NCI-H69 (cell line): ENCODE results near the gene ANKRD2.
A peak's percentile ranks its signal among the peaks of the same experiment; 100 is the strongest.
"Not testable (repeated sequence)": the region's sequence is repeated elsewhere in the genome, so short reads cannot be mapped to it uniquely, and the experiment has no call there.

Experiments used
- DNase-seq: peaks from one replicate; lab custom pipeline; 2025; lab: John Stamatoyannopoulos, UW

The ANKRD2 gene

DNA sequence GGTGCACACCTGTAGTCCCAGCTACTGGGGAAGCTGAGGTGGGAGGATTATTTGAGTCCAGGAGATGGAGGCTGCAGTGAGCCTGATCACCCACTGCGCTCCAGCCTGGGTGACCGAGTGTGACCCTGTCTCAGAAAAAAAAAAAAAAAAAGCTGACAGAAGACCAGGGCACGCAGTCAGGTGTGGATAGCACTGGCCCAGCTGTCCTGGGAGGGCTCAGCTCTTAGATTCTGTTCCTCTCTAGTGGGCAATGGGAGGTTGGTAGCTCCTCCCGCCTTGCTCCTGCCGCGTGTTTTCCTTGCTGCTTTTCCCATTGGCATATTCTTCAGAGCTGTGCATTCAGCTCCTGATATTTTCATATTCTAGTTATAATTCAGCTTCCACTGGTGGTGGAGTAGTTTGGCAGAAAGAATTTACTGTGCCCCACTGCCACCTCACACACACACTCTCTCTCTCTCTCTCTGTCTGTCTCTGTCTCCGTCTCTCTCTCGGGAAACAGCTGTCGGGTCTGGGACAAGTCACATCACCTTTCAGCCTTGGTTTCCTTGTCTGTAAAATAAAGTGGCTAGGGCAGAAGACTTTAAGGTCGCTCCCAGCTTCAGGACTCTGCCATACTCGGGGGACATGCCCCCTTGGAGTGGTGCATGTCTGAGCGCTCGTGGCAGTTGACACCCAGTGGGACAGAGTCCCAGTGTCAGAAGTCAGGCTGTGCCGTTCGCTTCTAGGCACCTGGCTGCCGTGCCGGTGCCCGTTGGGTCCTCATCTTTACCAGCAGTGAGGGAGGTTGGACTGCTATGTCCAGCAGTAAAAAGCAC lies 25.9 kb upstream of the ANKRD2 start:
- DNase-seq, result no peak

DNA sequence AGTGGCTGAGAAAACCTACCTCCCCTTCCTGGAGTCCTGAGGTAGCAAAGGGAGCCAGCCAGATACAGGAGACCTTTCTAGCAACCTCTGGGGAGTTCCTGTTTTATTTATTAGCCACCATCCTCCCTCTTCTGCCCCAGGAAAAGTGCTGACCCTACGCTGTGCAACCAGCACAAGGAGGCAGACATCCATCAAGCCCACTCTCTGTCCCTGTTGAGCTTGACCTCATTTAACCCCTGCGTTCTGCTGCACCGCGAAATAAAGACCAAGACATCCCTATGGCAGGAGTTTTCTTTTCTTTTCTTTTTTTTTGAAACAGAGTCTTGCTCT lies 25.3 kb upstream of the ANKRD2 start:
- no peak for DNase-seq

DNA sequence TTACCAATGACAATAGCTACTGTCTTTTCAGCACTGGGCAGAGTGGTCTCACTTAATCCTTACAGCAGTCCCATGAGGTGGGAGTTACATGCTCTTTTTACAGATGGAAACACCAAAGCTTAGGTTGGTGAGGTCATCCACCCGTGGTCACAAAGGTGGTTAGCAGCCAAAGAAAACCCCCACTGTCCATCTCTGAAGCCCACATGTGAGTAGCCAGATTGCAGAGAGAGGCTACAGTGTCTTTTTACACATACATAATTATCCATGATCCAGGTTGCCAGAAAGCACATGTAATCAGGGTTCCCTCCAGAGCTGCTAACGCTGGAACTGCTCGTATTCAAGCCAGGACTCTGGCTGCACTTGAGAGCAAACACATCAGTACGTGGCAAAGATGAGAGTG lies 24.6 kb upstream of the ANKRD2 start:
- no peak for DNase-seq

DNA sequence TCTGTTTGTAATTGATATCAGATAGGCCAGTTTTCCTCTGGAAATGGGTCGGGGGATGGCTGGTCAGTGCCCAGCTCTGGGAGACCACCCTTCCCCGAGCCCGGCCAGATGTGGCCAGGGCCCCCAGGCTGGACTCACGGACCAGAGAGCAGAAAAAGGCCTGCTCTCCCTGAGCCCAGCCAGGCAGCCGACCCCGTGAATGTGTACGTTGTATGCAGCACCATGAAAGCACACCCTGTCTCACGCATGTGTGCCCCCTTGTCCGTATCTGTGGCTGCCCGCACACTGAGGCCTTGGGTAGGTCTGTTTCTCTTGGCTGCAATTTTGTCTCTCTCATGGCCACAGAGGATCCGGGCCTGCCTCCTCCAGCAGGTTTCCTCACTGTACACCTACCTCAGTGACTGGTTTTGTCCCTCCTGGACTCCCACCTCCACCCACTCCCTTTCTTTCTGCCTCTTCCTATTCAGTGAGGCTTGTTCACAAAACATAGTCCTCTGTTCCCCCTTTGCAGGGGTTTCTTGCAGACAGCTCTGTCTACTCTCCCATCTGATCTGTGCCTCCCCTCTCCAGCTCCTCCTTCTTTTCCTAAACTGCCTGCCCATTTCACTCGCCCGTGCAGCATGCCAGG lies 23.6 kb upstream of the ANKRD2 start:
- DNase-seq, result no peak

DNA sequence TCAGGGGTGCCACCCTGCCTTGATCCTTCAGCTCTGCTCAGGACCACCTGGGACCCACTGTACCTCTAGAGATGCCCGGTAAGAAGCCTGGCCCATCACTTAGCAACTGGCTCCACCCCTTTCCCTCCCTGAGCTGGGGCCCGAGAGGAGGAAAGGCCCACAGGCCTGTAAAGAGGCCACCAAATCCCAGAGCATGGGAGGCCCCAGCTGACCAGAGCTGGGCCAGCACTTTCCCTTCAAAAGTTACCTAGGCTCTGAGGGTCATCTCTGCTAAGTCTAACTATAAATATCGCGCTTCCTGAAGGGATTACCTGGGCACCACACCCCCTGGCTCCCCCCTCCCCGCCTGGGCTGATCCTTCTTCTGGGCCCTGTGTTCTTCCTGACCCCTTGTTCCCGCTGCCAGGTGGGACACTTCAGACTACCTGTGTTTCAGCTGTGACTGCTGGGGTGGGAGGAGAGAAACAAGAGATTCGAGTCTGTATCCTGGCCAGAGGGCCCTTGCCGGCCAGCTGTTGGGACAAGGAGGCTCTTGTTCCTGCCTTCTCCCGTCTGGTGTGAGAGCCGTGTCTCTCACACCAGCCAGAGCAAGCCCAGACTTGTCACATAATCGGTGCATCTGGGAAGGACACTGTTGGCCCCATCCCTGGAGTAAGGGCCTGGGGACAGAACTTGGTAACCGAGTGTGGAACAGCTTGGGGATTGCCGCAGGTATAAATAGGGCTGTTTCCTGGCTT lies 22.8 kb upstream of the ANKRD2 start:
- DNase-seq, result peak; percentile 80

DNA sequence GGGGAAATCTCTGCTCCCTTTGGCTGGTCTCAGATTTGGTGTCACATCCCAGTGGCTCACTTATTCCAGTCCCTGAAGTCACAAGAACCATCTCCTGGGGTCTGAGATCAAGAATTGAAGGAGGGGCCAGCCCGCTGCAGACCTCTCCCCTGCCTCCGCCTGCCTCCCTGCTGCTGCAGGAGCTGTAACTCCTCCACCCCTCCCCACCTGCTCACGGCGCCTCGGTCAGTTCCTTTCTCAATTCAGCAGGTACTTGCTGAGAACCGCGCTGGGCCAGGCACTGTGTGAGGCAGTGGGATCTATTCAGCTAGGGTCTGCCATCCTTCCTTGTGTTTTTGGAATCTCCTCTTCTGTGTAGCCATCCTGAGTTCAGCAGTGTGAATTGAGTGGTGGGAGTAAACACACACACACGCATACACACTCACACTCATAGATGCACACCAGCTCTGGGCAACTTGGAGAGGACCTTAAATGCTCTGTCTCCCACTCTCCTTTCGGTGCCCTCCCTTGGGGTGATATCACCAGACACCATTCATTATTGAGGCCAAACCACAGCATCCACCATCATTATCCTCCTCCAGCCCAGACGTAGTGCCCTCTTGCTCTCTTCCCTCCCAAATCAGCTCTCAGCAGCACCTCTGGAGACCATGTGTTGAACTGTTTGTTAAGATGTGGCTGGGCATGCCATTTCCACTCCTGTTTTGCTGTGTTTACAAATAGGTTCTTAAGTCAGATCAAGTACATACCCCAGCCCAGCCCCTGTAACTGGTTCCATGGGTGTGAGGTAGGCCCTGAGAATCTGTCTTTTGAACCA lies 22.0 kb upstream of the ANKRD2 start:
- peak; percentile 60 for DNase-seq

DNA sequence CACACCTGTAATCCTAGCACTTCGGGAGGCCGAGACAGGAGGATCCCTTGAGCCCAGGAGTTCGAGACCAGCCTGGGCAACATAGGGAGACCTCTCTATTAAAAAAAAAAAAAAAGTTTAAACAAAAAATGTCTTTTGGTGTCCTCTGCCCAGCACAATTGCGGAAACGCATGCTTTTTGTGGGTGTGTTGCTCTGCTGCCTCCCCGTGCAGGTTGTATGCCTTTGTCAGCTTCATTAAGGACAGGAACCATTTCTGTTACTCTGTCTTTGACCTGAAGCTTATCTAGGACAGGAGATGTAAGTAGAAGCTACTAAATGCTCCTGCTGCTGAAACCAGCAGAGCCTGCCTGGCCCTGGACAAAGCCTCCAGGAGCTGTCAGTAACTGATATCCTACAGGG lies 21.3 kb upstream of the ANKRD2 start:
- no peak for DNase-seq

DNA sequence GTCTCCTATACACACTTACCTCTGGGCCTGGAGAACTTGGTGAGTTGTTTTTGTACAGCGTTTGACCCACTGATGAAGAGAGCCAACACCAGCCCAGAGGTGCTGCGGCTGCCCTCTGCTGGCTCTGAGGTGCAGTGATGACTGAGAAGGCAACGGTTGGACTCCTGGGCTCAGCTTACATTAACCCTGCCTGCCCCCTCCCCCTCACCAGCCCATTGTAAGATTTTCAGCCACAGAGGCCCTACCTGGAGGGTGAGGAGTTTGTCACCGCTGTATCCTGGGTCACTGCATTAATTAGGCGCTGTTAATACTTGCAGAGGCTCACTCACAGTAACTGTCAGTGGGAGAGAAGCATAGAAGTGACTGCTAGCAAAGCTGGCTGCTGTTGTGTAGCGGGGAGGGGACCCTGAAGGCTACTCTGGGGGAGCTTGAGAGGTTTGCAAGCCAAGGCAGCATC lies 19.0 kb upstream of the ANKRD2 start:
- DNase-seq, result peak; percentile 69

DNA sequence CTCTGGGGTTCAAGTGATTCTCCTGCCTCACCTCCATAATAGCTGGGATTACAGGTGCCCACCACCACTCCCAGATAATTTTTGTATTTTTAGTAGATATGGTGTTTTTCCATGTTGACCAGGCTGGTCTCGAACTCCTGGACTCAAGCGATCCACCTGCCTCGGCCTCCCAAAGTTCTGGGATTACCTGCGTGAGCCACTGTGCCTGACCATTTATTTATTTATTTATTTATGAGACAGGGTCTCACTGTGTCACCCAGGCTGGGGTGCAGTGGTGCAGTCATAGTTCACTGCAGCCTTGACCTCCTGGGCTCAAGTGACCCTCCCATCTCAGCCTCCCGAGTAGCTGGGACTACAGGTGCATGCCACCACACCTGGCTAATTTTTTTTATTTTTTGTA lies 18.2 kb upstream of the ANKRD2 start:
- not testable (repeated sequence) for DNase-seq

DNA sequence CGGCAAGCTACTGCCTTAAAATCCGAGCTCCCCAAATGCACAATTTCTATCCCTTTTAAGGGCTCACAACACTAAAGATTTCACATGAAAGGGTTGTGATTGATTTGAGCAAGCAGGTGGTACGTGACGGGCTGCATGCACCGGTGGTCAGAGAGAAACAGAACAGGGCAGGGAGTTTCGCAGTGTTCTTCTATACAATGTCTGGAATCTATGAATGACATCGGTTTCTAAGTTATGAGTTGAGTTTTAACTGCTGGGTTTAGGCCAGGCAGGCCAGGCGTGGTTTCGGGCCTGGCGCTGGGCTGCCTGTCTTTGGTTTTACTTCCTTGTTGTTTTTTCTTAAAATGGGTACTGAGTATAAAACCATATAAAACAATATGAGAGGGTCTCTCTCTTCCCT lies 17.0 kb upstream of the ANKRD2 start:
- not testable (repeated sequence) for DNase-seq

DNA sequence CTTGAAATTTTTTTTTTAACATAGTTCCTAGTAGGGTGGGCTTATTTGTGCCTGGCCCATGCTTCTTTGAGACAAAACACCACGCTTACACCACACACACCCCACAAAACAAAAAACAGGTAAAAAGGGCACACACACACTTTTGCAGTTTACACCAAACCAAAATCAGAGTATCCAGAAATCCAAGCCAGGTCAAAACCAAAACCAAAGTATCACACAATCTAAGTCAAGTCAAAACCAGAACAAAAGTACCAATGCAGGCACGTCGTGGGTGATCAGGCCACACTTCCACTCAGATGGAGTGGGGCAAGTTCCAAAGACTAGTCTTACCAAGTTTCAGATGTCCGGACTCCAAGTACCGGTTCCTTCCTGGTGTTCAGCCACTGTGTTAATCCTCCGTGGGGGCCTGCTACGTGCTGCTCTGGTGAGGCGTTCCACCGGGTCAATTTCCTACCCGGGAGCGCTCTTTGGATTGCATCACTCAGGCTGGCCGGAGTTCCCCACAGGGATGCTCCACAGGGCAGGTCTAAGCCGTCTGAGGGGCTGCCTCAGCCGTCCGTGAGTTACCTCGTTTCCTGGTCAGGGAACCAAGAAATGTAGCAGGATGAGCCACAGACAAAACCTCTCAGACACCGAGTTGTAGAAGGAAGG lies 11.7 kb upstream of the ANKRD2 start:
- not testable (repeated sequence) for DNase-seq

DNA sequence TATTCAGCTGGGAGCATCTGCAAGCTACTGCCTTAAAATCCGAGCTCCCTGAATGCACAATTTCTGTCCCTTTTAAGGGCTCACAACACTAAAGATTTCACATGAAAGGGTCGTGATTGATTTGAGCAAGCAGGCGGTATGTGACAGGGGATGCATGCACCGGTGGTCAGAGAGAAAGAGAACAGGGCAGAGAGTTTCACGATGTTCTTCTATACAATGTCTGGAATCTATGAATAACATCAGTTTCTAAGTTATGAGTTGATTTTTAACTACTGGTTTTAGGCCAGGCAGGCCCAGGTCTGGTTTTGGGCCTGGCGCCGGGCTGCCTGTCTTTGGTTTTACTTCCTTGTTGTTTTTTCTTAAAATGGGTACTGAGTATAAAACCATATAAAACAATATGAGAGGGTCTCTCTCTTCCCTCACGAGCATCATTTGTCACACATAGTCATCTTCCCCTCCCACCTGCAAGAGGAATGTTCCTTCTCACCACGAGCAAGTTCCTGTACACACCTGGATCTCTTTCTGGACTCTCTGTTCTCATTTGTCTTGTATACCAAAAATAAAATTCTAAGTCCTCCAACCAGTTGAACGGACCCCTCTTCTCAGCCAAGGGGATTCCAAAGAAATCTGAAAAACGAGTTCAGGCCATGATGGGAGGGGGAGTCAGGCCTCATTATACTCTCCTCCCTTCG lies 11.0 kb upstream of the ANKRD2 start:
- not testable (repeated sequence) for DNase-seq

DNA sequence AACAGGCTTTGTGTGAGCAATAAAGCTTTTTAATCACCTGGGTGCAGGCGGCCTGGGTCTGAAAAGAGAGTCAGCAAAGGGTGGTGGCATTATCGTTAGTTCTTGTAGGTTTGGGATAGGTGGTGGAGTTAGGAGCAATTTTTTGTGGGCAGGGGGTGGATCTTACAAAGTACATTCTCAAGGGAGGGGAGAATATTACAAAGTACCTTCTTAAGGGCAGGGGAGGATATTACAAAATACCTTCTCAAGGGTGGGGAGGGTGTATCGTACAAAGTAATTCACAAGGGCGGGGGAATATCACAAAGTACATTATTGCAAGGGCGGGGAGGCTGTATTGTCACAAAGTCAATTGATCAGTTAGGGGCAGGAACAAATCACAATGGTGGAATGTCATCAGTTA lies 10.2 kb upstream of the ANKRD2 start:
- DNase-seq, result not testable (repeated sequence)

DNA sequence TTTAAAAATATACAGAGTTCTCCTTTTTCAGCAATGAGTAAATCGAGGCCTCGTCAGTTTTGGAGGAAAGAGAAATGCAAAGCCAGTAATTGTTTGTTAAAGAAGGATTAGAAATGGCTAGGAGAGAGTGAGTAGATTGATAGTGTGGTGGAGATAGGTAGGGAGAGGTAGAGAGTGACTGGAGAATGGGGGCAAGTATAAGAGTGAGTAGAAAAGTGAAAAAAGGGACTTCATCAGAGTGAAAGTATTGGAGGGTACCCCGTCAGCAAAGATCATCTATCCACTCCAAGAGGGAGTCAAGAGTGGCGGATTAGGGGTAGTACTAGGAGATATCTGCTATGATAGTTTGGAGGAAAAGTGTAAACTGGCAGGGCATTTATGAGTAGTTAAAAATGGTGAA lies 9.2 kb upstream of the ANKRD2 start:
- no peak for DNase-seq

DNA sequence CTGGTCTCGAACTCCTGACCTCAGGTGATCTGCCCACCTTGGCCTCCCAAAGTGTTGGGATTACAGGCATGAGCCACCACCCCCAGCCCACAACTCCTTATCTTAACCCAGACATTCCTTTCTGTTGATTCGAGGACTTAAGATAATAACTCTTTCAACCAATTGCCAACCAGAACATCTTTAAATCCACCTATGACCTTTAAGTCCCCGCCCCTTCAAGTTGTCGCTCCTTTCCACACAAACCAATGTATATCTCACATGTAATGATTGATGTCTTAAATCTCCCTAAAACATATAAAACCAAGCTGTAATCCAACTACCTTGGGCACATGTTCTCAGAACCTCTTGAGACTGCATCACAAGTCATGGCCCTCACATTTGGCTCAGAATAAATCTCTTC lies 7.8 kb upstream of the ANKRD2 start:
- DNase-seq, result no peak

DNA sequence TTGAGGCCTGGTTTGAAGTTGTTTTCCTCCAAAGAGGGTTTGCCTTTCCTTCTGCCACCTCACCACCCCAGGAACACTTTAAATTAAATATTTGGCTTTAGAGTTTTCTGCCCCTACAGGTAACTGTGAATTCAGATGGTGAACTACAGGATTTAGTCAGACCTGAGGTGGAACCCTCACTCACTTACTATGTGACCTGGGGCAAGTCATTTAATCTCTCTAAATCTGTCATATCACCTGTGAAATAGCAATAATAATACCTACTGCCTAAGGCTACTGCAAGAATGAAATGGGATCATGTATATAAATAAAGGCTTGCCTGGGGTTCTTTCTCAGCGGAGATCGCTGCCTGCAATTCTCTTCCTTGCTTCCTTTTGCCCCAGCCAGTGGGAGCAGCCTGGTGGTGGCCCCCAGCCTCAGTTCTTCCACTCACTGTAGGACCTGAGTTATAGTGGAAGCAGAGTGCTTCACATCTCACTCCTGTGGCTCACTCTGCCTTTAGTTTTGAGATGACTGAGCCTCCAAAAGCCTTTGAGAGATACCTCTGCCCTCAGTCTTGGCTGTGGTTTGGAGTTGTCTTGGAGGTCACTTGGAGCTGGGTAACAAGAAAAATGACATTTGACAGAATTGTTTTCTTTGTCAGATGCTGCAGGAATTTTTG lies 6.1 kb upstream of the ANKRD2 start:
- DNase-seq, result no peak

DNA sequence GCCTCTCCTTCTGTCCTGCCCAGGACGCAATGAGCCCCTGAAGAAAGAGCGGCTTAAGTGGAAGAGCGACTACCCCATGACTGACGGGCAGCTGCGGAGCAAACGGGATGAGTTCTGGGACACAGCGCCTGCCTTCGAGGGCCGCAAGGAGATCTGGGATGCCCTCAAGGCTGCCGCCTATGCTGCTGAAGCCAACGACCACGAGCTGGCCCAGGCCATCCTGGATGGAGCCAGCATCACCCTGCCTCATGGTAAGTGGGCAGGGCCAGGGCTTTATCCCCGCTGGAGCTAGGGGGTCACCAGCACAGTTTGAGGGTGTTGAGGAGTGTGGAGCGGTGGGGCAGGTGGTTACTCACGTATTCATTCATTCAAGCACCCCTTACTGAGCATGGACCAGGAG lies 4.7 kb upstream of the ANKRD2 start:
- no peak for DNase-seq

DNA sequence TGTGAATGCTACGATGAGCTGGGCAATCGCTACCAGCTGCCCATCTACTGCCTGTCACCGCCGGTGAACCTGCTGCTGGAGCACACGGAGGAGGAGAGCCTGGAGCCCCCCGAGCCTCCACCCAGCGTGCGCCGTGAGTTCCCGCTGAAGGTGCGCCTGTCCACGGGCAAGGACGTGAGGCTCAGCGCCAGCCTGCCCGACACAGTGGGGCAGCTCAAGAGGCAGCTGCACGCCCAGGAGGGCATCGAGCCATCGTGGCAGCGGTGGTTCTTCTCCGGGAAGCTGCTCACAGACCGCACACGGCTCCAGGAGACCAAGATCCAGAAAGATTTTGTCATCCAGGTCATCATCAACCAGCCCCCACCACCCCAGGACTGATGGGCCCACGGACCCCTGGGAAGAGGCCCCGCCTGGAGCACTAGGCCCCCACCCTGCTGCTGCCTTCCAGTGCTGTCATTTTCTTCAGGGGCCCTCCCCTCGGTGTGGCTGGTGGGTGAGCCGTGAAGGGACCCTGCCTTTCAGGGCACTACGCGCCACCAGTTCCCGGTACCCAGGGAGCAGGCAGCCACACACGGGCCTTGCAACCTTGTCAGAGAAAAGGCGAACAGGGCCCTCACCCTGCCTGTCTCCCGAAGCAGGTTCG lies 2.3 kb upstream of the ANKRD2 start:
- no peak for DNase-seq

DNA sequence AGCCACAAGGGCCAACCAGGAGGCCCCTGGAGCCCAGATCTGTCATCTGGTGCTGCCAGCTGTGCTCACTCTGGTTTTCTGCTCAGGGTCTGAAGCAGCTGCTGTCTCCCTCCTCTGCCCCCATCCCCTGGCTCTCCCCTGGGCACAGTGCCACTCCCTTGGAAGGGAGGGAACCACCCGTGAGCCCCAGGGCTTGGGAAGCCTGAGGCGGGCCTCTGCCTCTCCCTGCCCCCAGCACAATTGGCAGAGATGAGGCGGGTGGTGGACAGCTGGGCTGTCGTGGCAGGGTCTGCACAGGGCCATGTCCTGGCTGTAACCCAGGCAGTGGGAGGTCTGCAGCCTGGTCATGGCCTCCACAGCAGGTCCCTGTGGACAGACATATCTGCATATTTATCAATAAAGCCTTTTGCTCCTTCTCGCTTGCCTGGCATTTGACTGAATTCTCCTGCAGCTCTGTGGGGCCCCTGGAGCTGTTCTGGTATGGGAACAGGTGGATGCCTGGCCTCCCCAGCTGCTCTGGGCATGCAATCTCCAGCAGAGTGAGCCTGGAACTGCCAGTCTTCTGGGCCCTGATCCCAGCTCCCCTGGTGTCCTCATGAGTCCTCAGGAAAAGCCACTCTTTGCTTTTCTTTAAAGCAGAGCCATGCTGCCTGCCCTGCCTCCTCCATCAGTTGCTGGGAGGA lies 1.6 kb upstream of the ANKRD2 start:
- peak; percentile 6 for DNase-seq
